ENCODE results near the gene JAM3.

Gene JAM3

DNA sequence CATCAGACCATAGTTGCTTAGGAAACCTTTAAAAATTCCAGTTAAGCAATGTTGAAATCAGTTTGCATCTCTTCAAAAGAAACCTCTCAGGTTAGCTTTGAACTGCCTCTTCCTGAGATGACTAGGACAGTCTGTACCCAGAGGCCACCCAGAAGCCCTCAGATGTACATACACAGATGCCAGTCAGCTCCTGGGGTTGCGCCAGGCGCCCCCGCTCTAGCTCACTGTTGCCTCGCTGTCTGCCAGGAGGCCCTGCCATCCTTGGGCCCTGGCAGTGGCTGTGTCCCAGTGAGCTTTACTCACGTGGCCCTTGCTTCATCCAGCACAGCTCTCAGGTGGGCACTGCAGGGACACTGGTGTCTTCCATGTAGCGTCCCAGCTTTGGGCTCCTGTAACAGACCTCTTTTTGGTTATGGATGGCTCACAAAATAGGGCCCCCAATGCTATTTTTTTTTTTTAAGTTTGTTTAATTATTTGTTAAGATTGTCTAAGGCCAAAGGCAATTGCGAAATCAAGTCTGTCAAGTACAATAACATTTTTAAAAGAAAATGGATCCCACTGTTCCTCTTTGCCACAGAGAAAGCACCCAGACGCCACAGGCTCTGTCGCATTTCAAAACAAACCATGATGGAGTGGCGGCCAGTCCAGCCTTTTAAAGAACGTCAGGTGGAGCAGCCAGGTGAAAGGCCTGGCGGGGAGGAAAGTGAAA is 81.5 kb downstream of the JAM3 start:
- DNase-seq (ENCODE audit: low read depth) = no peak
- TF ChIP-seq, protein P1, sequence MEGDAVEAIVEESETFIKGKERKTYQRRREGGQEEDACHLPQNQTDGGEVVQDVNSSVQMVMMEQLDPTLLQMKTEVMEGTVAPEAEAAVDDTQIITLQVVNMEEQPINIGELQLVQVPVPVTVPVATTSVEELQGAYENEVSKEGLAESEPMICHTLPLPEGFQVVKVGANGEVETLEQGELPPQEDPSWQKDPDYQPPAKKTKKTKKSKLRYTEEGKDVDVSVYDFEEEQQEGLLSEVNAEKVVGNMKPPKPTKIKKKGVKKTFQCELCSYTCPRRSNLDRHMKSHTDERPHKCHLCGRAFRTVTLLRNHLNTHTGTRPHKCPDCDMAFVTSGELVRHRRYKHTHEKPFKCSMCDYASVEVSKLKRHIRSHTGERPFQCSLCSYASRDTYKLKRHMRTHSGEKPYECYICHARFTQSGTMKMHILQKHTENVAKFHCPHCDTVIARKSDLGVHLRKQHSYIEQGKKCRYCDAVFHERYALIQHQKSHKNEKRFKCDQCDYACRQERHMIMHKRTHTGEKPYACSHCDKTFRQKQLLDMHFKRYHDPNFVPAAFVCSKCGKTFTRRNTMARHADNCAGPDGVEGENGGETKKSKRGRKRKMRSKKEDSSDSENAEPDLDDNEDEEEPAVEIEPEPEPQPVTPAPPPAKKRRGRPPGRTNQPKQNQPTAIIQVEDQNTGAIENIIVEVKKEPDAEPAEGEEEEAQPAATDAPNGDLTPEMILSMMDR (IDR thresholded peaks at IDR 0.05; ENCODE audit: control insufficient read depth, insufficient read depth, low read depth, low read length, missing control alignments) = no peak
- H3K4me3 ChIP-seq (ENCODE audit: control insufficient read depth, low read depth, low read length) = no peak overlapping the region

DNA sequence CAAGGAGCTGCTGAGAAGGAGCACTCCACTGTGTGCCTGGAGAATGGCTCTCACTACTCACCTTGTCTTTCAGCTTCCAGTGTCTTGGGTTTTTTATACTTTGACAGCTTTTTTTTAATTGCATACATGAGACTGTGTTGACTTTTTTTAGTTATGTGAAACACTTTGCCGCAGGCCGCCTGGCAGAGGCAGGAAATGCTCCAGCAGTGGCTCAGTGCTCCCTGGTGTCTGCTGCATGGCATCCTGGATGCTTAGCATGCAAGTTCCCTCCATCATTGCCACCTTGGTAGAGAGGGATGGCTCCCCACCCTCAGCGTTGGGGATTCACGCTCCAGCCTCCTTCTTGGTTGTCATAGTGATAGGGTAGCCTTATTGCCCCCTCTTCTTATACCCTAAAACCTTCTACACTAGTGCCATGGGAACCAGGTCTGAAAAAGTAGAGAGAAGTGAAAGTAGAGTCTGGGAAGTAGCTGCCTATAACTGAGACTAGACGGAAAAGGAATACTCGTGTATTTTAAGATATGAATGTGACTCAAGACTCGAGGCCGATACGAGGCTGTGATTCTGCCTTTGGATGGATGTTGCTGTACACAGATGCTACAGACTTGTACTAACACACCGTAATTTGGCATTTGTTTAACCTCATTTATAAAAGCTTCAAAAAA is 82.3 kb downstream of the JAM3 start:
- no peak overlapping the region for H3K4me3 ChIP-seq (ENCODE audit: control insufficient read depth, low read depth, low read length)
- no peak for DNase-seq (ENCODE audit: low read depth)
- TF ChIP-seq, protein P1 (IDR thresholded peaks at IDR 0.05; ENCODE audit: control insufficient read depth, insufficient read depth, low read depth, low read length, missing control alignments) = no peak

- DNase-seq (ENCODE audit: low read depth) = no peak
- no peak overlapping the region for H3K4me3 ChIP-seq (ENCODE audit: control insufficient read depth, low read depth, low read length)
- TF ChIP-seq, protein P1 (IDR thresholded peaks at IDR 0.05; ENCODE audit: control insufficient read depth, insufficient read depth, low read depth, low read length, missing control alignments) = no peak
Measured at GRCh38 chr11:134152696-134153095, 83.8 kb downstream of the JAM3 start.

- H3K4me3 ChIP-seq (ENCODE audit: control insufficient read depth, low read depth, low read length) = no peak overlapping the region
- TF ChIP-seq, protein P1 (IDR thresholded peaks at IDR 0.05; ENCODE audit: control insufficient read depth, insufficient read depth, low read depth, low read length, missing control alignments) = no peak
- DNase-seq (ENCODE audit: low read depth) = no peak
Measured at GRCh38 chr11:134153147-134153905, 84.5 kb downstream of the JAM3 start.

DNA sequence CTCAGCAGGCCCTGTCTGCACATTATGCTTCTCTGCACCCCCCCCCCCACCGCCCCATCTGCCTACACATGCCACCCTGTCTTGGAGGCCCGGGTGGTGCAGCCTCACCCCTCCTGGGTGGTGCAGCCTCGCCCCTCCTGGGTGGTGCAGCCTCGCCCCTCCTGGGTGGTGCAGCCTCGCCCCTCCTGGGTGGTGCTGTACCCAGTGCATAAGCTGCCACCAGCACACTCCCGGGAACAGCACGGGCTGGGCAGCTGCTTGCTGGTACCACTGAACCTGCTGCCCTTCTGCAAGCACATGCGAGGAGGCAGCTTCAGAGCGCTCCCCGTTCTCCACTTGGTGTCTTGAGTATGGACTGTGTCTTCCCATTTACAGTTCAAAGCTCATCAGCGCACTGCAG is 85.6 kb downstream of the JAM3 start:
- H3K4me3 ChIP-seq (ENCODE audit: control insufficient read depth, low read depth, low read length) = no peak overlapping the region
- TF ChIP-seq, protein P1 (IDR thresholded peaks at IDR 0.05; ENCODE audit: control insufficient read depth, insufficient read depth, low read depth, low read length, missing control alignments) = no peak
- no peak for DNase-seq (ENCODE audit: low read depth)

DNA sequence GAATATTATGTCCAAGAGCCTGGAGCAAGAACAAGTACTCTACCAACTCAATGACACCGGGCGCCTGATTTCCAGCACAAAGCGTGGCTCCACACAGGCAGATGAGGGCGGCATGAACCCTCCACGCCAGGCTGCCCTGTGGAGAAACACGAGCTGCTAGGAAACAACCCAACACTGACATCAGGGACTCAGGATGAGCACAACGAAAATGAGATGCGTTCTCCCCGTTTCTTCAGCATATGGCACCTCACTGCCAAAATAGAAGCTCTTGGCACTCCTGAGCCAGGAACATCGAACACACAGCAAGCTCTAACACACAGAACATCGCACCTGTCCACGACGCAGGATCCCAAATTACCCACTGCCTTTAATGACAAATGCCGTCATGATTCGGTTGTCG is 86.6 kb downstream of the JAM3 start:
- H3K4me3 ChIP-seq (ENCODE audit: control insufficient read depth, low read depth, low read length) = no peak overlapping the region
- TF ChIP-seq, protein P1 (IDR thresholded peaks at IDR 0.05; ENCODE audit: control insufficient read depth, insufficient read depth, low read depth, low read length, missing control alignments) = no peak
- no peak for DNase-seq (ENCODE audit: low read depth)
